CD4-positive, alpha-beta T cell treated with Interleukin-17A for 1 hour (primary cell): ENCODE data around the gene PPP1R1C.
"Not testable (repeated sequence)": the region's sequence is repeated elsewhere in the genome, so short reads cannot be mapped to it uniquely, and the experiment has no call there.

Source experiments
- DNase-seq: peaks from one replicate; pipeline ENCODE4 v3.0.0-alpha.2; 2020

Gene PPP1R1C

DNA sequence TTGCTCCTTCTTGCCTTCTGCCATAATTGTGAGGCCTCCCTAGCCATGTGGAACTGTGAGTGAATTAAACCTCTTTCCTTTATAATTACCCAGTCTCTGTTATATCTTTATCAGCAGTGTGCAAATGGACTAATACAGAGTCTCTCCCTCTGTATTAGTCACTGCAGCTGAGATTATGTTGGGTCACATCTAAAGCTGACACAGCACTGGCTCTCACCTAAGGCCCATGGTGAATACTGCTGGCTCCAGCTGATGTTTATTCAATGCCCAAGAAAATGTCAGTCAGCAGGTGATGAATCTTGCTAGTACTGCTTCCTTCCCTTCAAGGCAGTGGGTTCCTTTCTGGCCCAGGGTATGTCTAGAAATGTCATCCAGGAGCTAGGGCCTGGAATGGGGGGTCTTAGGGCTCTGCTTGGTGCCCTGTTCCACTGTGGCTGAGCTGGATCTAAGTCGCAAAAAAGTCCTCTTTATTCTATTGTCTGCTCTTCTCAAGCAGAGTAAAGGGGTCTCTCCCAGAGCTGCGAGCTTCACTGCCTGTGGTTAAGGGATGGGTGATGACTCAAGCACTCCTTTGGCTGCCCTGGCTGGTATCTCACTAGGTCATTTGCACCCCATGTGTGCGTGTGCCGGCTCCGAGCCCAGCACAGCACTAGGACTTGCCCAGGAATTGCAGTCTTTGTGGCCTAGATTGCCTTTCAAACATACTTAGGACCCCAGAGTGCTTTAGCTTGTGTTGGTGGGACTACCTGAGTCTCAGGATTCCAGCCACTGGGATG is 29.9 kb downstream of the PPP1R1C start:
- DNase-seq = no peak

DNA sequence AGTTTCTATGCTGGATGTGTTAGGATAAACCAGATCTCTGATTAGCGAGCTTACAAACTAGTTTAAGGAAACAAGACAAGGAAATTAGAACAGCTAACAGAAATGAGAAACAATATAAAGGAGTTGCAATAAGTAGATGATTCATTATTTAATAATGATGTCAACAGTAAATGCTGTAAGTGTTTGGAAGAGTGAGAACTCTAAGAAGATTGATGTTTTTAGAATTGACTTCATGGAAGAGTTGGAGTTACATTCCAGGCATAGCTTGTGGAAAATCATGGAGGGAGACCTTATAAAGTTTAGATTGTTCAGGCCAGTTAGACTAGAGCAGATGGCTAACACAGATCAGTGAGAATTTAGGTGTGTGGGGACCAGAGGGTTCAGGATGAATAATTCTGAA is 32.6 kb downstream of the PPP1R1C start:
- no peak for DNase-seq

DNA sequence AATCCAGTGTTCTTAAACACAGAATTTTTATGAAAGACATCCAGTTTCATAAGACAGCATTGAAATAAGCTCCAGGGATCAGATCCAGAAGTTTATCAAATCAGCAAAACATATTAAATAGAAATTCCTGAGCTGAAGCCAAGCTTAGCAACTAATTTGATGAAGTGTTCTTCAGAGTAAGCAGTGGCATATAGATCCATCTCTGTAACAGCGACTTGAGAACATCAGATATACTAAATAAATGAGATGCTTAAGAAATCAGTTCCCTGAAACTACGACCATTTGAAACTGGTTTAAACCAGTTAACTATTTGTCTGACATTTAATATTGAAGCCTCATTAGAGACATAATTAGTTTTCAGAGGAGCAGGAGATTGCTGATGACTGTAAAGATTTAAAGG is 34.1 kb downstream of the PPP1R1C start:
- no peak for DNase-seq

GRCh38 chr2:182020286-182021070 is 34.8 kb downstream of the PPP1R1C start:
- no peak for DNase-seq

DNA sequence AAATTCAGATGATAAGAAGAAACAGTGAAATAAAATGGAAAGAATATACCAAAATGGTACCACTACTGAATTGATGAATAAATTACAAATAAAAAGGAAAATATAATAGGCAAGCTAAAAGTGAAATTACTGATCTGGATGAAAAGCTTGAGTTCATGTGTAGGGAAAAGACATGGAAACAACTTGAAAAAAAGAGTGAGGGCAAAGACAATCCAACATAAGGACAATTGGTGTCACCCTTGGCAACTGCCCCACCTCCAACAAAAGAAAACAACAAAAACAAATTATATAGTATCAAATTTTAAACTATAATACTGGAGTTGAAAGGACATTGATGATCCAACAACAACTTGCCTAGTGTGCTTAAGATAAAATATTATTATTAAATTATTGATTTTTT is 37.6 kb downstream of the PPP1R1C start:
- no peak for DNase-seq

- not testable (repeated sequence) for DNase-seq
Observed at GRCh38 chr2:182030875-182031274, 45.2 kb downstream of the PPP1R1C start.

- DNase-seq = no peak
Observed at GRCh38 chr2:182031956-182032355, 46.3 kb downstream of the PPP1R1C start.

DNA sequence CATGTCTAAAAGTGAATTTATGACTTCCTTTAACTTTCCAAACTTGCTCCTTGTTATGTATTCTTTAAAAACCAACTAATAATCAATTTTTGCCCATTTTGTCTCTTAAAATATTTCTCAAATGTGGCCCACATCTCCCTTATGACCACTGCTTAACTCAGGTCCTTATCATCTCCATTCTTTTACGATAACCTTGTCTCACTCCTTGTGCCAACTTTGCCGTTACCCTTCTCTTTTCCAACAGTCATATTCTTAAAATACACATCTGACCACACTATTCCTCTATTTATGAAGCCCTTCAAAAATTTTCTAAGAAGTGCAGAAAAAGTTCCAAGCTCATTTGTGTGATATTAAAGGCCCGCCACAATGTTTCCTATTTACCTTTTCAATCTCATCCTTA is 47.8 kb downstream of the PPP1R1C start:
- DNase-seq = no peak

DNA sequence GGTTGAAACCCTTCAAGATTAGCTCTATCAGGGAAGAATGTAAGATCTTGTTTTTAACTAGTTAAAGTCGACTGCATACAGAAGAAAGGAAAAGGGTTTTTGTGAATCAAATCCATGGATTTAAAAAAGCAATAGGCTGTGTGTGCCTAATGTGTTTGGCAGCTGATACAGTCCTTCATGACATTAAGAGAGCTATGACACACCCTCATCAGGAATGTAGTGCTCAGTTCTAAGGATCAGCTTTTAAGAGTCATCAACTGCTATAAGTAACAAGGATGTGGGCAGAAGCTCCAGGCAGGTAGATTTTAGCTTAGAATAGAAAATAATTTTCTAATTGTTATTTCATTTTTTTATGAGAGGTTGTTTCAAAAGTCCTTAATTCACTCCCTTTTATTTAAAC is 52.9 kb downstream of the PPP1R1C start:
- DNase-seq = no peak

DNA sequence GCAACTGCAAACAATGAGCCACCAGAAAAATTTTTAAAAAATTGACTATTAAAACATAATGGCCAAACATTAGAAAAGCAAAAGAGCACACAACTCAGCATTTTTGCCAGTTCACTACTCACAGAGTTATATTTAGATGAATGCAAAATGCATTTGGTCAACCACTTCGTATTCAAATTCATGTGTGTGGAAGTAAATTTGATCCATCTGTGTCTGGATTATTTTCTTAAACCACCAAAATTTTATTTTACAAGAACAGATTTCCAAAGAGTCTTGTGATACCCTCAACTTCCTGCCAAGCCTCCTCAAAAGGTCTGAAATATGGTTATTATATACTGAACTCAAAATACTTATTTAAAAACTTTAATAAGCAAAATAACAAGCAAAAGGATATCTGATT is 57.4 kb downstream of the PPP1R1C start:
- DNase-seq = no peak

- DNase-seq = no peak
Observed at GRCh38 chr2:182043861-182044260, 58.2 kb downstream of the PPP1R1C start.

GRCh38 chr2:182047544-182047943 is 61.9 kb downstream of the PPP1R1C start:
- no peak for DNase-seq

GRCh38 chr2:182048088-182048487 is 62.4 kb downstream of the PPP1R1C start:
- DNase-seq = no peak

DNA sequence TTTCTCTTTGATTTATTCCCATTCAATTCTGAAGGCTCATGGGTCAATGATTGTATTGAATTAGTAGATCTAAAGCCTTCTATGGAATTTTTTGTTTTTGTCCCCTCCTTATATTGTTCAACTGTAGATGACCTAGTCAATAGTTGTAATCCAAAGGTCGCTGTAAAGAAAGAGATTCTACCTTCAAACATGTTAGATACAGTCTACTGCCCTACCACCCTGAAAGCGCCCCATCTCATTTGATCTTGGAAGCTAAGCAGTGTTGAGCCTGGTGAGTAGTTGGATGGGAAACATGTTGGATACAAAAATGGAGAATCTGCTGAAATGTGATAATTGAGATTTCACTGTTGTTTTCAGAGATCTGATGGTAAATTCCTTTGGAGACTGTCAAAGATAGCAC is 63.0 kb downstream of the PPP1R1C start:
- DNase-seq = no peak

- DNase-seq = no peak
Observed at GRCh38 chr2:182049372-182050148, 63.9 kb downstream of the PPP1R1C start.

DNA sequence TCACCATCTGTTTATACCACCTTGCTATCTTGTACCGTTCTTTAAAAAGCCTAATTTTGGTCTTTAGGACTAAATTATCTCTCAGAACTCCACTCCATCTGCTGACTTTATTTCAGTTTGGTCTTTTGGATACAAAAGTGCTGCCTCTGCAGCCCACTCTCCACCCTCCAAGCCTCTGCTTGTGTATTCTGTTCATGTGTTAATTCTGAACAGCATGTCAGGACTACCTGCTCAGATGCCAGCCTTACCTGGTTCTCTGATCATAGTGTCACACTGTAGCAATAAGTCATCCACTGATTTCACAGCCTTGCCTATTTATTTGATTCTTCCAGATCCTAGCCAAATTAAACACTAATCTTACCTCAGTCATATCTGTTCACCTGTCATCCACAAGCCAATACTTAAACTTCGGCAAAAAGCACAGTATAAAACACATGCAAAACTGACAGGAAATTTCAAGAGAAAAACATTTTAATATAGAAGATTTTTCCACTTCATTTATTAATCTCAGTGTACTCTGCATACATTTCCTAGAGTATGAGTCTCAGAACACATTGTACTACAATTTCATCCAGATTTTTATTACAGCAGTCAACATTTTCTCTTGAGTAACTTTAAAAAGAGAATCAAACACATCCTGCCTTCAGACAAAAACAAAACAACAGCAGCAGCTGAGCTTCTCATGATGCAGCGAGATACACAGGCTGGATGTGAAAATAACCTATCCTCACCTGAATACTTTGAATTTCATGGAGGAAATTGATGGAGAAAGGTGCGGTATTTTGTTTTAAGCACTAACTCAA is 64.9 kb downstream of the PPP1R1C start:
- DNase-seq = no peak

DNA sequence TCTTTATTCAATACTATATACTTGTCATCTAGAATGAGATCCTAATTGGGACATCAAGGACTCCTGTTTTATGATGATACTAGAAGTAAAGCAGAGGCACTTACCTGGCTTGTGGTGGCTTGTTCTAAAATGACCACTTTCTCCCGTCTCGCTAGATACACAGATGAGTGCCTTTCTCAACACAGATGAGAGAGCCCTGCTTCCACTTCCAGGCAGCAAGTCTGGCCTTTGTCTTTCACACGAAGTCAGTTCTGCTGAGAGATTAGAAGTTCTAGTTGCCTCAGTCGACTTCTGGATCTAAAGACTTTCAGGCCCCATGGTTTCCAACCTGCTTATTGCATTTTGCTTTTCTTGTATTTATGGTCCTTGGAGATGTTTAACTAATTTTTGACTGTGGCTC is 70.3 kb downstream of the PPP1R1C start:
- DNase-seq = no peak

- DNase-seq = no peak
Observed at GRCh38 chr2:182057002-182057401, 71.3 kb downstream of the PPP1R1C start.

DNA sequence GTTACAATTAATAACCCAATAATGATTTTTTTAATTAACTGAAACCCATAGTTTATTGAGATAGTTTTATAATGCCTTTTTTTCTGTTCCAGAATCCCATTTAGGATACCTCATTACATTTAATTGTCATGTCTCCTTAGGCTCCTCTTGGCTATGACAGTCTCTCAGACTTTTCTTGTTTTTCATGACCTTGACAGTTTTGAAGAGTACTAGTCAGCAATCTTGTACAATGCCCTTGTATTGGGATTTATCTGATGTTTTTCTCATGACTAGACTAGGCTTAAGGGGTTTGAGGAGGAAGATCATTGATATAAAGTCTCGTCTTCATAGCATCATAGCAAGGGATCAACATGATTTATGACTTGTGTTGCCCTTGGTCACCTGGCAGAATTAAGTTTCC is 72.4 kb downstream of the PPP1R1C start:
- DNase-seq = no peak

GRCh38 chr2:182061739-182062138 is 76.1 kb downstream of the PPP1R1C start:
- no peak for DNase-seq

- no peak for DNase-seq
Observed at GRCh38 chr2:182062329-182062972, 76.8 kb downstream of the PPP1R1C start.
